MM.1S (cell line): ENCODE measurements around the gene ZIK1.

Experiments used
- EZH2 ChIP-seq: fragments of 300-600 bp; sonication (generic); optimal IDR thresholded peaks from 2 replicates; pipeline ENCODE3; 2017; ENCODE audit warnings: low read depth, mild to moderate bottlenecking, antibody characterized with exemption, low read length, mixed read lengths
- EZH2phosphoT487 ChIP-seq: fragments of 300-600 bp; sonication (generic); IDR thresholded peaks from 2 replicates; pipeline ENCODE4 v1.6.1; 2018; ENCODE audit warnings: antibody characterized with exemption, low read length
- TF ChIP-seq, protein P1 (sequence below): fragments of 300-600 bp; sonication (generic); IDR thresholded peaks from 2 replicates; pipeline ENCODE4 v1.5.1; 2016; ENCODE audit warnings: antibody characterized with exemption, low read length, mixed read lengths

DNA sequence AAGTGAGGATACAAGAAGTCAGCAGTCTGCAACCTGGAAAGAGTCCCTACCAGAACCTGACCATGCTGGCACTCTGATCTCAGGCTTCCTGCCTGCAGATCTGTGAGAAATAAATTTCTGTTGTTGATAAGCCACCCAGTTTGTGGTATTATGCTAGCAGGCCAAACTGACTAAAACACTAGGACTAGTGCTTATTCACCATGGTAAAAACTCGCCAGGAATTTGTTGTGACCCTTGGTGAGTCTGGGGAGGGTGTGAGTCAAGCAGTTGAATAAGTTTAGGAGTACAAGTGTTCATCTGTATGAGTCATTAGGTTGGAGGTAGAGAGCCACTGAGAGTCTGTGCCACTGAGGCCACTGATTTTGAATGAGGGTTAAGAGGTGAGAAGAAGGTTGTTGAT, 3.6 kb downstream of the ZIK1 start:
- TF ChIP-seq EZH2phosphoT487 (no peak), EZH2 (no peak)
- TF ChIP-seq, protein P1, sequence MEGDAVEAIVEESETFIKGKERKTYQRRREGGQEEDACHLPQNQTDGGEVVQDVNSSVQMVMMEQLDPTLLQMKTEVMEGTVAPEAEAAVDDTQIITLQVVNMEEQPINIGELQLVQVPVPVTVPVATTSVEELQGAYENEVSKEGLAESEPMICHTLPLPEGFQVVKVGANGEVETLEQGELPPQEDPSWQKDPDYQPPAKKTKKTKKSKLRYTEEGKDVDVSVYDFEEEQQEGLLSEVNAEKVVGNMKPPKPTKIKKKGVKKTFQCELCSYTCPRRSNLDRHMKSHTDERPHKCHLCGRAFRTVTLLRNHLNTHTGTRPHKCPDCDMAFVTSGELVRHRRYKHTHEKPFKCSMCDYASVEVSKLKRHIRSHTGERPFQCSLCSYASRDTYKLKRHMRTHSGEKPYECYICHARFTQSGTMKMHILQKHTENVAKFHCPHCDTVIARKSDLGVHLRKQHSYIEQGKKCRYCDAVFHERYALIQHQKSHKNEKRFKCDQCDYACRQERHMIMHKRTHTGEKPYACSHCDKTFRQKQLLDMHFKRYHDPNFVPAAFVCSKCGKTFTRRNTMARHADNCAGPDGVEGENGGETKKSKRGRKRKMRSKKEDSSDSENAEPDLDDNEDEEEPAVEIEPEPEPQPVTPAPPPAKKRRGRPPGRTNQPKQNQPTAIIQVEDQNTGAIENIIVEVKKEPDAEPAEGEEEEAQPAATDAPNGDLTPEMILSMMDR, result no peak
